Measurements from ENCODE around the gene CTSS.

The CTSS gene

GRCh38 chr1:150696590-150696989, 69.0 kb downstream of the CTSS start:
- DNase-seq = peak; percentile 9

GRCh38 chr1:150696162-150696561, 69.4 kb downstream of the CTSS start:
- no peak for DNase-seq

GRCh38 chr1:150695561-150695960, 70.0 kb downstream of the CTSS start:
- no peak for DNase-seq

GRCh38 chr1:150692720-150693119, 72.9 kb downstream of the CTSS start:
- DNase-seq = no peak

- no peak for DNase-seq
These were observed 76.8 kb downstream of the CTSS start for GRCh38 chr1:150688763-150689162.

GRCh38 chr1:150686275-150686674, 79.3 kb downstream of the CTSS start:
- no peak for DNase-seq

- no peak for DNase-seq
These were observed 81.7 kb downstream of the CTSS start for GRCh38 chr1:150683914-150684313.
